PC-9 (cell line): ENCODE data around the gene BEND6. TPM values are rescaled to one million over a fixed set of nuclear protein-coding genes. Genes with fewer than 3 reads are reported as not detected.
"Not testable (repeated sequence)": the region's sequence is repeated elsewhere in the genome, so short reads cannot be mapped to it uniquely, and the experiment has no call there.

Source experiments
- BruUV-seq: library from RNA; stranded (reverse); fragments of 400-500 nt; replicated peaks from 2 replicates; lab custom pipeline; 2021; lab: Mats Ljungman, UMichigan
- CTCF ChIA-PET: fragments of 300-600 bp; sonication (Branson Sonifier 250); formaldehyde crosslinking; loops from one replicate; lab custom pipeline; 2022; ENCODE audit warnings: antibody characterized with exemption; lab: Charles Lee
- POLR2A ChIA-PET: fragments of 300-600 bp; sonication (Branson Sonifier 250); formaldehyde crosslinking; loops from one replicate; lab custom pipeline; 2022; ENCODE audit warnings: antibody characterized with exemption; ENCODE audit not compliant: unreplicated experiment; lab: Charles Lee
- DNase-seq, 2 experiments: peaks; one replicate each; pipeline versions ENCODE4 v3.0.0 to v3.0.0-alpha.2; 2015 to 2022; ENCODE audit warnings: mixed read lengths in 1 of 2
- H2AFZ ChIP-seq: fragments of 200-600 bp; sonication (generic); 2 replicates; pipeline ENCODE4 v1.8.1; 2017; ENCODE audit warnings: antibody characterized with exemption
- H3F3A ChIP-seq: fragments of 200-600 bp; sonication (generic); 2 replicates; pipeline ENCODE4 v1.8.1; 2017; ENCODE audit warnings: antibody characterized with exemption, mild to moderate bottlenecking, low read depth; ENCODE audit not compliant: insufficient read depth
- H3K27ac ChIP-seq: fragments of 200-600 bp; sonication (generic); 2 replicates; pipeline ENCODE4 v1.6.1; 2016; ENCODE audit warnings: mixed run types
- H3K27me3 ChIP-seq: fragments of 200-600 bp; sonication (generic); 2 replicates; pipeline ENCODE4 v1.6.1; 2016; ENCODE audit warnings: low read depth, mixed run types; ENCODE audit not compliant: insufficient read depth
- H3K36me3 ChIP-seq: fragments of 200-600 bp; sonication (generic); 2 replicates; pipeline ENCODE4 v1.6.1; 2016; ENCODE audit warnings: low read depth, mixed run types
- H3K4me1 ChIP-seq: fragments of 200-600 bp; sonication (generic); replicated peaks from 2 replicates; pipeline ENCODE4 v1.6.1; 2016; ENCODE audit warnings: mixed run types; ENCODE audit not compliant: insufficient read depth
- H3K4me2 ChIP-seq: fragments of 200-600 bp; sonication (generic); 2 replicates; pipeline ENCODE4 v1.6.1; 2017; ENCODE audit warnings: mixed run types
- H3K4me3 ChIP-seq: fragments of 200-600 bp; sonication (generic); 2 replicates; pipeline ENCODE4 v1.6.1; 2016; ENCODE audit warnings: mixed run types
- H3K79me2 ChIP-seq: fragments of 200-600 bp; sonication (generic); 2 replicates; pipeline ENCODE4 v1.6.1; 2017; ENCODE audit warnings: low read depth, mixed run types
- H3K9me2 ChIP-seq: fragments of 200-600 bp; sonication (generic); 2 replicates; pipeline ENCODE4 v1.8.1; 2017; ENCODE audit warnings: mild to moderate bottlenecking; ENCODE audit not compliant: insufficient read depth
- H3K9me3 ChIP-seq: fragments of 200-600 bp; sonication (generic); 2 replicates; pipeline ENCODE4 v1.8.1; 2016; ENCODE audit warnings: low read depth; ENCODE audit not compliant: insufficient read depth
- H4K20me1 ChIP-seq: fragments of 200-600 bp; sonication (generic); 2 replicates; pipeline ENCODE4 v1.8.1; 2017; ENCODE audit not compliant: insufficient read depth
- CTCF ChIP-seq: fragments of 200-600 bp; sonication (generic); conservative IDR thresholded peaks from 2 replicates; pipeline ENCODE4 v1.6.1; 2017; ENCODE audit warnings: mixed run types, antibody characterized with exemption, mild to moderate bottlenecking, moderate library complexity
- EZH2 ChIP-seq: fragments of 200-600 bp; sonication (generic); IDR thresholded peaks from 2 replicates; pipeline ENCODE4 v1.8.0; 2017; ENCODE audit warnings: antibody characterized with exemption, low read depth
- intact Hi-C: fragments of 100-400 bp; cut with micrococcal nuclease; formaldehyde crosslinking; loops from one replicate; pipeline ENCODE4 v1.10.0; 2022; ENCODE audit not compliant: unreplicated experiment
- total RNA-seq: library from RNA; stranded (reverse); gene quantifications from 2 replicates; pipeline ENCODE4 v1.2.3, GENCODE V29; 2021

The BEND6 gene
- total RNA-seq, 1 experiment from 2014 or later, result 5.7 TPM

- H3K27me3 ChIP-seq, result no peaks in the 10 kb centered on the region
- intact Hi-C loops, result no loop called here
- H4K20me1 ChIP-seq, result no peaks in the 10 kb centered on the region
- no peak overlapping the region for H3K4me2 ChIP-seq
- POLR2A ChIA-PET, result no interaction called here
- no peak overlapping the region for H2AFZ ChIP-seq
- no peak overlapping the region for H3K27ac ChIP-seq
- H3K9me3 ChIP-seq, result no peaks in the 10 kb centered on the region; the same call in 1 of the 2 replicates
- H3F3A ChIP-seq, result no peaks in the 10 kb centered on the region
- no peaks in the 10 kb centered on the region for H3K36me3 ChIP-seq
- DNase-seq, result no peak
- H3K9me2 ChIP-seq, result no peaks in the 10 kb centered on the region
- no TSS peak for BruUV-seq
- no peaks in the 10 kb centered on the region for H3K4me1 ChIP-seq
- no peak for TF ChIP-seq EZH2
- no peak for TF ChIP-seq CTCF
- H3K79me2 ChIP-seq, result no peaks in the 10 kb centered on the region
- CTCF ChIA-PET, result no interaction called here
- H3K4me3 ChIP-seq, result no peak overlapping the region
Observed at GRCh38 chr6:57006101-57006500, 51.2 kb downstream of the BEND6 start.

- CTCF ChIA-PET, H3K4me3 ChIP-seq, H3K9me2 ChIP-seq, H3K79me2 ChIP-seq, H3K36me3 ChIP-seq, DNase-seq, H3F3A ChIP-seq, H3K27ac ChIP-seq, intact Hi-C loops, H4K20me1 ChIP-seq, BruUV-seq, H3K4me1 ChIP-seq, H3K27me3 ChIP-seq, H2AFZ ChIP-seq, H3K9me3 ChIP-seq, H3K4me2 ChIP-seq, POLR2A ChIA-PET: not testable (repeated sequence)
Observed at GRCh38 chr6:57008069-57008468, 53.2 kb downstream of the BEND6 start.

GRCh38 chr6:57013521-57013926, 58.6 kb downstream of the BEND6 start:
- H3K9me2 ChIP-seq, result no peaks in the 10 kb centered on the region
- no peaks in the 10 kb centered on the region for H3K79me2 ChIP-seq
- no peaks in the 10 kb centered on the region for H3K36me3 ChIP-seq
- no peak overlapping the region for H2AFZ ChIP-seq
- H4K20me1 ChIP-seq, result no peaks in the 10 kb centered on the region
- ChIA-PET CTCF (no interaction called here), POLR2A (interaction anchor here (0.7 kb wide), 1 partner anchor 53 kb away, joined by 5 read pairs; no protein-coding TSS in a partner anchor)
- H3K4me1 ChIP-seq, result peaks cover 9% of the 10 kb centered on the region; the same call in 1 of the 2 replicates
- H3F3A ChIP-seq, result no peaks in the 10 kb centered on the region
- H3K9me3 ChIP-seq, result no peaks in the 10 kb centered on the region
- H3K27me3 ChIP-seq, result no peaks in the 10 kb centered on the region
- H3K4me2 ChIP-seq, result no peak overlapping the region
- H3K4me3 ChIP-seq, result no peak overlapping the region
- DNase-seq, result peak in 1 of 2 experiments; percentile 14
- TF ChIP-seq CTCF (no peak), EZH2 (no peak)
- BruUV-seq, result no TSS peak
- H3K27ac ChIP-seq, result no peak overlapping the region
- intact Hi-C loops, result no loop called here

GRCh38 chr6:57017069-57017468, 62.2 kb downstream of the BEND6 start:
- no peaks in the 10 kb centered on the region for H3K9me3 ChIP-seq
- H3K9me2 ChIP-seq, result no peaks in the 10 kb centered on the region
- intact Hi-C loops, result loop anchor here (5.0 kb wide), 1 partner anchor 115 kb away; no protein-coding TSS in a partner anchor
- H3F3A ChIP-seq, result no peaks in the 10 kb centered on the region
- BruUV-seq, result no TSS peak
- no peaks in the 10 kb centered on the region for H3K79me2 ChIP-seq
- ChIA-PET CTCF (no interaction called here), POLR2A (no interaction called here)
- H3K4me1 ChIP-seq, result peaks cover 9% of the 10 kb centered on the region; the same call in 1 of the 2 replicates
- no peak overlapping the region for H3K4me2 ChIP-seq
- no peaks in the 10 kb centered on the region for H4K20me1 ChIP-seq
- no peak overlapping the region for H3K27ac ChIP-seq
- no peak overlapping the region for H2AFZ ChIP-seq
- H3K27me3 ChIP-seq, result no peaks in the 10 kb centered on the region
- DNase-seq, result no peak
- no peak overlapping the region for H3K4me3 ChIP-seq
- no peak for TF ChIP-seq EZH2
- H3K36me3 ChIP-seq, result no peaks in the 10 kb centered on the region
